Activated CD4-positive, alpha-beta T cell treated with anti-CD3 and anti-CD28 coated beads, Interleukin-2, amount 10 ng/mL, durations not matched to agents 7 days and 5 days (primary cell): ENCODE results near the gene WWOX. TPM values are rescaled to one million over a fixed set of nuclear protein-coding genes. Genes with fewer than 3 reads are reported as not detected.

Experiments
- CTCF ChIA-PET: fragments of 350-600 bp; sonication (Branson Sonifier 250); formaldehyde crosslinking; loops from one replicate; lab custom pipeline; 2021; ENCODE audit warnings: antibody characterized with exemption; lab: Charles Lee
- POLR2A ChIA-PET: fragments of 350-600 bp; sonication (Branson Sonifier 250); formaldehyde crosslinking; loops from one replicate; lab custom pipeline; 2021; ENCODE audit warnings: antibody characterized with exemption; lab: Charles Lee
- DNase-seq: peaks from one replicate; pipeline ENCODE4 v3.0.0-alpha.2; 2020
- H3K27ac Mint-ChIP-seq: one replicate; pipeline ENCODE4 v1.8.0; 2021; ENCODE audit warnings: mild to moderate bottlenecking, moderate library complexity, mixed read lengths
- H3K27me3 Mint-ChIP-seq: one replicate; pipeline ENCODE4 v1.8.0; 2021; ENCODE audit warnings: mixed read lengths
- H3K36me3 Mint-ChIP-seq: one replicate; pipeline ENCODE4 v1.8.0; 2021; ENCODE audit warnings: low read depth, mixed read lengths
- H3K4me1 Mint-ChIP-seq: one replicate; pipeline ENCODE4 v1.8.0; 2021; ENCODE audit warnings: mixed read lengths
- H3K4me3 Mint-ChIP-seq: one replicate; pipeline ENCODE4 v1.8.0; 2021; ENCODE audit warnings: mild to moderate bottlenecking, moderate library complexity, mixed read lengths
- H3K9me3 Mint-ChIP-seq: one replicate; pipeline ENCODE4 v1.8.0; 2021; ENCODE audit warnings: mixed read lengths
- total RNA-seq, 2 experiments: library from RNA; stranded (reverse); gene quantifications; one replicate each; pipeline ENCODE4 v1.2.3, GENCODE V29; 2021

WWOX gene
- total RNA-seq, 2 experiments from 2014 or later = 22.2 to 28.9 TPM

DNA sequence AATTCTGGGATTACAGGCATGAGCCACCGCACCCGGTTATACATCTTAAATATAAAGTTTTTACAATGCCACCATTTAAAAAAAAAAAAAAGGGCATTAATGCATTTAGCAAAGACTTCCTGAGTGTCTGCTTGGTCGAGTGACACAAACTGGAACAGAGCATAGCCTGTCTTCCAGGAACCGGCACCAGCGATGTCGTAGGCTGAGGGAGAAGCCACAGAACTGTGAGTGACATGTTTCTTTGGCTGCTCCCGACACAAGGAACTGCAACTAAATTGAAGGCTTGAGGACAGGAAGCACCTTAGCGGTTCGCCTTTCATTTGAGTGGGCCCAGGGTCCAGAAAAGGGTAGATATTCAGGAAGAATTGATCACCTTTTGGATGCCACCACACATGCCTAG, 783.3 kb downstream of the WWOX start:
- ChIA-PET CTCF (interaction anchor here (1.0 kb wide), 1 partner anchor 716 kb away, joined by 3 read pairs; no protein-coding TSS in a partner anchor), POLR2A (no interaction called here)
- no peaks in the 10 kb centered on the region for H3K4me1 Mint-ChIP-seq

DNA sequence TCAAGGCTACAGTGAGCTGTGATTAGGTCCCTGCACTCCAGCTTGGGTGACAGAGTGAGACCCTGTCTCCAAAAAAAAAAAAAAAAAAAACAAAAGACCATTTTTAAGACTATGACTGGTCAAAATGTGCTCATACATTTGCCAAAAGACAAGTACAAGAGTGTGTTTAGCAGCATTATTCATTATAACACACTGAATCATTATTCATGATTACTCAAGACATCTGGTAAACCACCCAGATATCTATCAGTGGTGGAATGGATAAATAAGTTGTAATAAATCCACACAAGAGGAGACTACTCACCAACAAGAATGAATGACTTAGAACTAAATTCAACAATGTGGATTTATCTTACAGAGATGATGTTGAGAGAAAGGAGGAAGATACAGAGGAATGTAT, 784.8 kb downstream of the WWOX start:
- Mint-ChIP-seq H3K27ac (no peak overlapping the region), H3K27me3 (no peaks in the 10 kb centered on the region), H3K9me3 (peaks cover 2% of the 10 kb centered on the region), H3K4me1 (peaks cover 2% of the 10 kb centered on the region), H3K4me3 (no peak overlapping the region), H3K36me3 (no peaks in the 10 kb centered on the region)
- no peak for DNase-seq
- ChIA-PET CTCF (interaction anchor here (0.9 kb wide), 1 partner anchor 12 kb away, joined by 6 read pairs; no protein-coding TSS in a partner anchor), POLR2A (no interaction called here)

More for the DNA sequence above, 783.3 kb downstream of the WWOX start:
- no peak for DNase-seq
- Mint-ChIP-seq H3K27me3 (no peaks in the 10 kb centered on the region), H3K27ac (no peak overlapping the region), H3K9me3 (no peaks in the 10 kb centered on the region), H3K36me3 (no peaks in the 10 kb centered on the region), H3K4me3 (no peak overlapping the region)

- no peak for DNase-seq
- H3K27ac Mint-ChIP-seq = no peak overlapping the region
- H3K27me3 Mint-ChIP-seq = no peaks in the 10 kb centered on the region
- peaks cover 17% of the 10 kb centered on the region for H3K4me1 Mint-ChIP-seq
- ChIA-PET POLR2A (no interaction called here), CTCF (interaction anchor here (1.0 to 2.4 kb wide), 3 partner anchors 10 to 113 kb away, joined by 3 to 11 read pairs (median 4); no protein-coding TSS in a partner anchor)
- no peak overlapping the region for H3K4me3 Mint-ChIP-seq
- H3K36me3 Mint-ChIP-seq = no peaks in the 10 kb centered on the region
- H3K9me3 Mint-ChIP-seq = peaks cover 6% of the 10 kb centered on the region
Measured at GRCh38 chr16:78889346-78889745, 789.9 kb downstream of the WWOX start.

DNA sequence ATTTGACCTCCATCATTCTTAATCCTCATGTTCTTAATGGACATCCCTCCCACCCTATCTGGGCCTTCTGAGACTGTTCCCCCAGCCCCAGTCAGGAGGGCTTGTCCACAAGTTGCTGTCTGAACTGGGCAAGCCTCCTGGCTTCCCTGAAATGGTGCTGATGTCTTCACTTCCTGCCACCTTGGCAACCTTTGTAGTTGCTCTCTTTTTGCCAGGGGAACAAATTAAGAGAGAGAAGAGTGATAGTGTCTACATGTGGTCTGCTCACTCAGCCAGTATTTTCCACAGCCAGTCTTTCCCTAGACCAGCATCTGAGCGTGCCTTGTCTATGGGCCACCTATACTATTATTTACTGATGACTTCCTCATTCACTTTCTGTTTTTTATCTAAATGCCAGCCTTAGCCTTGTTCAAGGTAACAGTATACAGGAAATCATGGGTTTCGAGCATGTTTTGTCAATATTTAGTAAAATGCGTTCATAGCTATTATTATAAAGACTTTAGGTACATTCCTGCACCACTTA, 791.0 kb downstream of the WWOX start:
- Mint-ChIP-seq H3K27ac (peak overlapping the region; percentile 6), H3K27me3 (no peaks in the 10 kb centered on the region), H3K9me3 (peaks cover 6% of the 10 kb centered on the region), H3K4me1 (peaks cover 23% of the 10 kb centered on the region), H3K36me3 (no peaks in the 10 kb centered on the region), H3K4me3 (no peak overlapping the region)
- no peak for DNase-seq
- ChIA-PET POLR2A (no interaction called here), CTCF (no interaction called here)

DNA sequence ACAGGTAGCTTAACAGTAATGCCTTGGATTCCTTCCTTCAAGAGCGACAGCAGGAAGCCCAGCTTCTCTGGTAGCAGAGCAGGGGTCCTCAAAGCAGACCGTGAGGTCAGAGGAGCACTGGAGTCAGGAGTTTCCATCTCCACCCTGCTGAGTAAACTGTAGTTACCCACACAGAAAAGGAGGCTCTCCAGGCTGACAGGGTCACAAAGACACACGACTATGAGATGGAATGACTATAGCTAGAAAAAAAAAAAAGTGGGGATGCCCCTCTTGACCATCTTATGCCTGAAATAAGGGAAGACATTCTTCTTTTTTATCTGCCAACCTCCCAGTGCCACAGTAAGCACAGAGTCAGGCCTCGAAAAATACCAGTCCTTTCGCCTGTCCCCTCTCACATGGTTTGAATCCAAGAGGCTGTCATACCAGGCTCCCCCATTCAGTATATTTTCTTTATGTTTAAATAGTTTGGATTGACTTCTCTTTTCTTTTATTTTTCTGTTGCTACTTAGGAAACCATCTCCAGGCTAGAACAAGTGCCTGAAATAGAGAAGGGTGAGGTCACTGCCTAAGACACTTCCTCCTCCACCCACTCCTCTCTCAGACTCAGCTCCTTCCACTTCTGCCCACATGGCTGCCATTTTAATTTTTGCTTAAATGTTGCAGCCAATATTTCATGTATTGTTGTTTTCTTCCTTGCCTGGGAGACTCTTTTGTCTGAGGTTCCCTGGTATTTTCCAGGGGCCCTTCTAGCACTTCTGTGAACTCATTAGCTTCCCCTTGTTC, 793.7 kb downstream of the WWOX start:
- DNase-seq = no peak
- Mint-ChIP-seq H3K27ac (peak overlapping the region; percentile 37), H3K4me1 (peaks cover 29% of the 10 kb centered on the region), H3K4me3 (no peak overlapping the region), H3K36me3 (peaks cover 5% of the 10 kb centered on the region), H3K9me3 (peaks cover 8% of the 10 kb centered on the region), H3K27me3 (no peaks in the 10 kb centered on the region)
- POLR2A ChIA-PET = no interaction called here
- CTCF ChIA-PET = interaction anchor here (0.6 to 1.3 kb wide), 5 partner anchors 14 to 519 kb away, joined by 3 to 6 read pairs (median 3); no protein-coding TSS in a partner anchor

DNA sequence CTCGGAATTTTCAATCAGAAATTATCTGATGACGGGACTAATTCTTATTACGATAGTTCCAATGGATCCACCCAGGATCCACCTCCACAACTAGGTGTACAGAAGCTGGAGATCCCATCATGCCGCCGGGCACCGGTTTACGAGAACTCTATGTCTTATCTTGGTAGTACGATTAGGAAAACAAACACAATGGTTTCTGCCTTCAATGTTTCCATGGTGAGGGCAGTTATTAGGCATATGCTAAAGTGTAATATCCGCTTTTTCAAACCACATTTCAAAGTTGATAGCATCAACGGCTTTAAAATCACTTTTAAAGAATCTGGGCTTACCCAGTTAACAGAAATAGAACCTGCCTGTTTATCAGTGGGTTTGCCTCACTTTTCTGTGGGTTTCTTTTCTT, 795.4 kb downstream of the WWOX start:
- no peak for DNase-seq
- POLR2A ChIA-PET = no interaction called here
- H3K4me3 Mint-ChIP-seq = no peak overlapping the region
- peaks cover 29% of the 10 kb centered on the region for H3K4me1 Mint-ChIP-seq
- CTCF ChIA-PET = interaction anchor here (1.1 kb wide), 1 partner anchor 377 kb away, joined by 3 read pairs; no protein-coding TSS in a partner anchor
- peaks cover 6% of the 10 kb centered on the region for H3K9me3 Mint-ChIP-seq
- peak overlapping the region; percentile 83 for H3K27ac Mint-ChIP-seq
- H3K27me3 Mint-ChIP-seq = no peaks in the 10 kb centered on the region
- peaks cover 5% of the 10 kb centered on the region for H3K36me3 Mint-ChIP-seq

- peak overlapping the region; percentile 83 for H3K27ac Mint-ChIP-seq
- H3K36me3 Mint-ChIP-seq = peaks cover 5% of the 10 kb centered on the region
- peak overlapping the region; percentile 7 for H3K4me3 Mint-ChIP-seq
- H3K9me3 Mint-ChIP-seq = peaks cover 6% of the 10 kb centered on the region
- ChIA-PET CTCF (no interaction called here), POLR2A (no interaction called here)
- DNase-seq = no peak
- H3K27me3 Mint-ChIP-seq = no peaks in the 10 kb centered on the region
- H3K4me1 Mint-ChIP-seq = peaks cover 24% of the 10 kb centered on the region
Measured at GRCh38 chr16:78895681-78896080, 796.2 kb downstream of the WWOX start.

DNA sequence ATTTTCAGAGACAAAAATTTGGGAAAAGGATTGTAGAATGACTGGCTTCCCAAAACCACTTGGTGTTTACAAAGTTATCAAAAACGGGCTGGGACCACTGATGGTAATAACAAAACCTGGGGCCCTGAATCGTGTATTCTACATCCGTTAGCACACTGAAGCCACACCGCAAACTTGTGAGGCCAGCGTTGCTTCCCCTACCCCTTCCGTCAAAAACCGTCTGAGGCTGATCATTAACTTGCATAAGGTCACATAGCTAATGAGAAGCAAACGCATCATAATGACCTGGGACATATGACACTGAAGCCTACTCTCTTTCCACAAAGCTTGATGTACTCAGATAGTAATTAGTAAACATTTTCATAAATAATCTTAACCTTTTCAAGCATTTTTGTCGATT, 796.8 kb downstream of the WWOX start:
- peaks cover 6% of the 10 kb centered on the region for H3K9me3 Mint-ChIP-seq

DNA sequence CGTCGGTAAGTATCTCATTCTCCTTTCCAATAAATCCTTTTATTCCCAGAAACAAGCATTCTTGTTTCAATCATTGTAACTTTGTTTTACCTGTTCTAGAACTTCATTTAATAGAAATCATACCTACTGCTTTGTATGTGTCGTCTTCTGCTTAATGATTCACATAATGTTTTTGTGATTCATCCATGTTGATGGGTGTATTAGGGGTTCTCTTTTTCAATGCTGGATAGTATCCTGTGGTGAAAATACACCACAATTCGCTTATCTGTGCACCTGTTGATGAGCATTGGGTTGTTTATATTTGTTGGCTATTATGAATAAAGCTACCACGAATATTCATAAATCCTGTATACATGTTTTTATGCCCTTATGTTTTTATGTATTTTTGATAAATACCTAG, 797.8 kb downstream of the WWOX start:
- H3K27ac Mint-ChIP-seq = peak overlapping the region; percentile 65
- ChIA-PET POLR2A (no interaction called here), CTCF (no interaction called here)
- peaks cover 5% of the 10 kb centered on the region for H3K36me3 Mint-ChIP-seq
- peaks cover 30% of the 10 kb centered on the region for H3K4me1 Mint-ChIP-seq
- no peak for DNase-seq
- H3K9me3 Mint-ChIP-seq = peaks cover 6% of the 10 kb centered on the region
- H3K4me3 Mint-ChIP-seq = no peak overlapping the region
- H3K27me3 Mint-ChIP-seq = no peaks in the 10 kb centered on the region

More for the DNA sequence above, 796.8 kb downstream of the WWOX start:
- Mint-ChIP-seq H3K4me3 (no peak overlapping the region), H3K36me3 (peaks cover 5% of the 10 kb centered on the region), H3K4me1 (peaks cover 27% of the 10 kb centered on the region), H3K27me3 (no peaks in the 10 kb centered on the region), H3K27ac (peak overlapping the region; percentile 83)
- POLR2A ChIA-PET = no interaction called here
- CTCF ChIA-PET = no interaction called here
- DNase-seq = peak; percentile 22

DNA sequence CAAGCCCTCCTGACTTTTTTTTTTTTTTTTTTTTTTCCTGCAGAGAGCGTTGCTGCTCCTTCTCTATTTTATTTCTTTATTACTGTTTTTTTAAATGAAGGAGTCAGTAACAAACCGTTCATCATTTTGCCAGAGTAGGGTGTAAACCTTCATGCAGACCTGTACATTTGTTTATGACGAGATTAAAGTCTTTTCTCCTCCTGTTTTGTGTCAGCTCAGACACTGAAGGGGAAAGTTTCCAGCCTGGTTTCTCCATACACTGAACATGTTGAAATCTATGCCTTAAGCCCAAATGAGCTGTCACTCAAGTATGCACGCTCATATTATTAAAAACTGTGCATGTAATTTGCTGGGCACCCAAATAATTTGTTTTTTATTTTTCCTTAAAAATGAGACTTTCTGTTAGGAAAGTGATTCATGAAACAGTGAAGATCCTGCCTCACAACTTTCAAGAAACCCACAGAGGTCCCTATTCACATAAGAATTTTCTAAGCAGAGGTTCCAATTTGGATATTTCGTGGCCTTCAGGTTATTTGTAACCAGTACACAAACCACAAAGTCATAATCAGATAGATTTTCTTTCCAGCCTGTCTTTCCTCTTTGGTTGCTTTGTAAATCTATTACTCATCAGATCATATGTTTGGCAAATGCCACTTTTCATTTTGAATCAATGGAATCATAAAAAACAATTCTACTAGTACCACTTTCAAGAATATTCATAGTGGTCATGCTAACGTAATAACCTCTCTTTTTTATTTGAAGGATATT, 800.8 kb downstream of the WWOX start:
- ChIA-PET POLR2A (interaction anchor here (0.8 kb wide), 1 partner anchor 122 kb away, joined by 3 read pairs; no protein-coding TSS in a partner anchor), CTCF (no interaction called here)
- Mint-ChIP-seq H3K27ac (peak overlapping the region; percentile 33), H3K4me3 (no peak overlapping the region), H3K36me3 (peaks cover 5% of the 10 kb centered on the region), H3K27me3 (no peaks in the 10 kb centered on the region), H3K4me1 (peaks cover 25% of the 10 kb centered on the region), H3K9me3 (peaks cover 2% of the 10 kb centered on the region)
- DNase-seq = no peak

- no peak overlapping the region for H3K4me3 Mint-ChIP-seq
- POLR2A ChIA-PET = interaction anchor here (0.6 kb wide), 1 partner anchor 250 kb away, joined by 3 read pairs; no protein-coding TSS in a partner anchor
Measured at GRCh38 chr16:78900966-78901365, 801.5 kb downstream of the WWOX start.

DNA sequence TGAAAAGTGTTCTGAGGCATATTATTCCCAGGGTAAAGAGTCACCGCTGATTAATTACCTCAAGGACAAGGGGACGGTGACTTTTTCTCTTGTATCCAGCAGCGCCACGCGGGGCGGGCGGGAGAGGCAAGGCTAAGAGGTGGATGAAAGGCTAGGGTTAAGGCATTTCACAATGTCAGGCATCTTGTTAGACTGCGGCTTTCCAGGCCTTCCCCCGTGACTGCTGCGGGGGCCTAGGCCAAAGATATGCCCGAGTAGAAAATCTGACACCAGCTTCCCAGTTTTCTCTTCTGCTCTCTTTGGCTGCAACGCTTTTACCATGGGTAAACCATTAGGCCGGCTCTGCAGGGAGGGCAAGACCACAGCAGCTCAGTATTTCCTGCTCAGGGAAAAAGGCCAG, 802.9 kb downstream of the WWOX start:
- no peak overlapping the region for H3K27ac Mint-ChIP-seq
- ChIA-PET POLR2A (interaction anchor here (0.6 kb wide), 1 partner anchor 93 kb away, joined by 4 read pairs; no protein-coding TSS in a partner anchor), CTCF (no interaction called here)
- no peak overlapping the region for H3K4me3 Mint-ChIP-seq
- no peaks in the 10 kb centered on the region for H3K27me3 Mint-ChIP-seq
- peaks cover under 1% of the 10 kb centered on the region for H3K36me3 Mint-ChIP-seq
- peaks cover 7% of the 10 kb centered on the region for H3K9me3 Mint-ChIP-seq
- H3K4me1 Mint-ChIP-seq = peaks cover 17% of the 10 kb centered on the region
- no peak for DNase-seq

More at GRCh38 chr16:78900966-78901365, 801.5 kb downstream of the WWOX start:
- Mint-ChIP-seq H3K36me3 (peaks cover 2% of the 10 kb centered on the region), H3K9me3 (peaks cover 2% of the 10 kb centered on the region), H3K27me3 (no peaks in the 10 kb centered on the region), H3K27ac (no peak overlapping the region), H3K4me1 (peaks cover 20% of the 10 kb centered on the region)
- no peak for DNase-seq
- CTCF ChIA-PET = interaction anchor here (0.9 kb wide), 1 partner anchor 29 kb away, joined by 3 read pairs; no protein-coding TSS in a partner anchor
